Measurements from ENCODE around the gene AGPS.
"Not testable (repeated sequence)": the region's sequence is repeated elsewhere in the genome, so short reads cannot be mapped to it uniquely, and the experiment has no call there.

Gene AGPS

DNA sequence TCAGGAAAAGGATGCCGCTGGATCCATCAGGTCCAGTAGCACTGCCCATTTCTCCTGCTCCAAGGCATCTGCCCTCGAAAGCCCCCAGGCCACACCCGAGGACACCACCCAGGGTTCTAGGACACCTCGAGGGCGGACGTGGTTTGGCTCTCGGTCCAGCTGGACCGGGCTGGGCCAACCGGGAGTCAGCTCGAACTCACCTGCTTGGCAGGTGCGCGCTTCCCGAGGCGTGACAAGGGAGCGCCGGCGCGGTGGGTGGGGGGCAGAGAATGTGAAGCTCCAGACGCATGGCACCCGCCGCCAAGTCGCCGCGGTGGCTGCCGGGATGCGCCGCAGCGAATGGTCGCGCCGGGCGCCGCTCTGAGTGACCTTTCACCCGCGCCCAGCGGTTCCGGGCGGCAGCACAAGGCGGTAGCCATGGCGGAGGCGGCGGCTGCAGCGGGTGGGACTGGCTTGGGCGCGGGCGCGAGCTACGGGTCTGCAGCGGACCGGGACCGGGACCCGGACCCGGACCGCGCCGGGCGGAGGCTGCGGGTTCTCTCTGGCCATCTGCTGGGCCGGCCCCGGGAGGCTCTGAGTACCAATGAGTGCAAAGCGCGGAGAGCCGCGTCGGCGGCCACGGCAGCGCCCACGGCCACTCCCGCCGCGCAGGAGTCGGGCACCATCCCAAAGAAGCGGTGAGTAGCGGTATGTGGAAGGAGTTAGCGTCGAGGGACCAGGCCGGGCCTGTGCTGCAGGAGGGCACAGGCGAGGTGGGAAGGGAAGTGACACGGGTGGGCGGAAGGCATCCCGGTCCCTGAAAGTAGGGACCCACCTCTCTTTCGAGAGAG lies at the start of gene AGPS:
Gene AGPS, plus strand, starts transcription at position 401 of the 830 bp plus-strand sequence. Its CDS starts 17 bp downstream, at position 418.
- peak; percentile 33 to 67 (median 43) for DNase-seq

DNA sequence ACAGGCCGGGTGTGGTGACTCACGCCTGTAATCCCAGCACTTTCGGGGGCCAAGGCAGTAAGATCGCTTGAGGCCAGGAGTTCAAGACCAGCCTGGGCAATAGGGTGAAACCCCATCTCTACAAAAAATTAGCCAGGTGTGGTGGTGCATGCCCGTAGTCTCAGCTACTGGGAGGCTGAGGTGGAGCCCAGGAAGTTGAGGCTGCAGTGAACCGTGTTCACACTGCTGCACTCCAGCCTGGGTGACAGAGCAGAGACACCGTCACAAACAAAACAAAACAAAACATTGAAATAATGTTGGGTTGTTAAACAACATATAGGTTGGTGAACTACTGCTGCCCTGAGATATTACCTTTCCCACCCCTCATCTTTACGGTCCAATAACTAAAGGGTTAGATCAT lies 48.8 kb upstream of the AGPS start:
- DNase-seq: no peak

DNA sequence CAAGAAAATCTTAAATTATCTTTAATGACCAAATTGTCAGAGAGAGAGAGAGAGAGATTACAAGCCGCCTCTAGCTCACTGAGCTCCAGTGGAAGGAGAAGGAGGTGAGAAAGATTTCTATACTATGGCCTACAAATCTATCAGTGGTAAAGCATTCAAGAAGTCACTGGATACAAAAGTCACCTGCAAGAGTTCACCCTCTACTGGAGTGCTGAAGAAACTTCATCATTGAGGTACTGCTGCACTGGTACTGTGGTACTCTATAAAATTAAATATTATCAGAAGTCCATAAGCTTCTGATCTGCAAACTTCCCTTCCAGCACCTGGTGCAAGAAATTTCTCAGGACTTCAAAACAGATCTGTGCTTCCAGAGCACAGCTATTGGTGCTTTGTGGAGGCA lies 48.3 kb upstream of the AGPS start:
- no peak for DNase-seq

DNA sequence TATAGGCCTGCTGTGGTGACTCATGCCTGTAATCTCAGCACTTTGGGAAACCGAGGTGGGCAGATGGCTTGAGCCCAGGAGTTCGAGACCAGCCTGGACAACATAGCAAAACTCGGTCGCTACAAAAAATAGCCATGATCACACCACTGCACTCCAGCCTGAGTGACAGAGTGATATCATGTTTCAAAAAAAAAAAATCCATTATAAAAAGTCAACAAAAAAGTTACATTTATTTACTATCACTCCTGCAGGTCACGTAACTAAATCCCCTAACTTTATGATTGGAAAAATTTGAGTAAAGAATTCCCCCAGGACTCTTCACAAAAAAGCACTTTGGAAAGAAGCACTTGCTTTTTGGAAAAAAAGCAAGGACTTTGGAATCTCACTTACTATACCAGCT lies 46.4 kb upstream of the AGPS start:
- DNase-seq: no peak

DNA sequence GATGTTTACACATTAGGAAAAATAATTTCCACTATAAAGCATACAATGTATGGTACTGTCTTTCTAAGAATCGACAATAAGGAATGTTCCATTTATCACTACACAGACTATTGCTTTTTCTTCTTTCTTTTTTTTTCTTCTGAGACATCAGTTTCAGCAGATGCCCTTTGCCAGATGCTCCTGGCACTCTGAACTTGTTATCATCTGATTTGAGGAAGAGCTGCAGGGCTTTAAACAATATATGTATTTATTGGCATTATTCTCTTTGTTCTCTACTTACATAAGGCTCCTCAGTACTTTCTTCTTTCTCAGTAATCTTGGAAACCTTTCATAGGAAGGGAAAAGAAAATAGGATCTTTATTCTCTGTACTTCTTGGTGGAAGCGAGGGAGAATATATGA lies 45.0 kb upstream of the AGPS start:
- no peak for DNase-seq

DNA sequence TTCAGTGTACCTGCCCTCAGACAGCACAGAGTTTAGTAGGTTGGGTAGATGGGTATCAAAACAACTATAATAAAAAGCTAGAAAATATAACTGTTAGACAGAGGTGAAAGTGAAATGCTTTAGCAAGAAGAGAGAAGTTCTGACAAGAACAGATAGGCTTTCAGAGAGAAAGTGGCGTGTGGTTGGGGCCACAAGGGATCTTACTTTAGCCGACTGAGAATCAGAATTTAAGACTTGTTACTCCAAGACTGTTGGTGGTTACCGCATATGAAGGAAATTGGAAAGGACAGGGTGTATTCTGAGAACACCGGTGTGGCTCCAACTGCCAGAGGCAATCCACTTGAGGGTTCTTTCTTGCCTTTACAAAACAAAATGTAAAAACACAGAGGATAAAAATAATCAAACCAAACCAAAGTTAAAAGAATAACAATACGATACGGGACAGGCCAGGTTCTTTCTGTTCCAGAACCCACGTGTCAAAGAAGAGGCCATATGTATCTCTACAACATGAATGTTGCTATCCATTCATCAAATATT lies 44.4 kb upstream of the AGPS start:
- no peak for DNase-seq

DNA sequence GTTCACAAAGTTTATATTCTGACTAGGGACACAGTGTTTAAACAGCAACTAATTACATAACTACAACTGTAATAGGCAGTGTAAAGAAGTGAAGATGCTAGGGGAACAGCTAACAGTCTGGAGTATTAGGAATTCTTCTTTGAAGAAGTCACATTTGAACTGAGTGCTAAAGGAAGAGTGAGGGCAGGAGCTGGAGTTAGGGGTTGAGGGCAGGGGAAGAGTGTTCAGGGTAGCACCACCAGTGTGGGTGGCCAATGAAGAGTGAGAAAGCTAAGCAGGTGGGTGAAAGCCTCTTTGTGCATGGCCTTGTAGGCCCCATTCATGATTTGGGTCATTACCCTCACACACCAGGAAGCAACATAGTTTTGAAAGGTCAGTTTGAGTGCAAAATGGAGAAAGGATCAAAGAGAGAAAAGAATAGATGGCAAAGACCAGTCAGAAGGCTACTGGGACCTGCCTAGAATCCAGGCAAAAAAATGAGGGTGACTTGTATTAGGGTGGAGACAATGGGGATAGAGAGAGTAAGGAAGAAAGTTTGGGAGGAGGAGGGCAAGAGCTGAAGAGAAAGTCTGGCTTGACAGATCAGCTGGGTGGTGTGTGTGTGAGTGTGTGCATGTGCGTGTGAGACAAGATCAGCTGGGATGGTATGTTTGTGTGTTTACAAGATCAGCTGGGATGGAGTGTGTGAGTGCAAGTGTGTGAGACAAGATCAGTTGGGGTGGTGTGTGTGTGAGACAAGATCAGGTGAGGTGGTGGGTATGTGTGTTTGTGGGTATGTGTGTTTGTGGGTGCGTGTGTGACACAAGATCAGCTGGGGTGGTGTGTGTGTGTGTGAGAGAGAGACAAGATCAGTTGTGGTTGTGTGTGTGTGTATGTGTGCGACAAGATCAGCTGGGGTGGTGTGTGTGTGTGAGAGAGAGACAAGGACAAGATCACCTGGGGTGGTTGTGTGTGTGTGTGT lies 43.6 kb upstream of the AGPS start:
- DNase-seq: no peak

DNA sequence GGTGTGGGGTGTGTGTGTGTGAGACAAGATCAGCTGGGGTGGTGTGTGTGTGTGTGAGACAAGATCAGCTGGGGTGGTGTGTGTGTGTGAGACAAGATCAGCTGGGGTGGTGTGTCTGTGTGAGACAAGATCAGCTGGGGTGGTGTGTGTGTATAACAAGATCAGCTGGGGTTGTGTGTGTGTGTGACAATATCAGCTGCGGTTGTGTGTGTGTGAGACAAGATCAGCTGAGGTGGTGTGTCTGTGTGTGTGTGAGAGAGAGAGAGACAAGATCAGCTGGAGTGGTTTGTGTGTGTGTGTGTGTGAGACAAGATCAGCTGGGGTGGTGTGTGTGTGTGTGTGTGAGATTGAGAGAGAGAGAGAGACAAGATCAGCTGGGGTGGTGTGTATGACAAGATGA lies 41.9 kb upstream of the AGPS start:
- not testable (repeated sequence) for DNase-seq

DNA sequence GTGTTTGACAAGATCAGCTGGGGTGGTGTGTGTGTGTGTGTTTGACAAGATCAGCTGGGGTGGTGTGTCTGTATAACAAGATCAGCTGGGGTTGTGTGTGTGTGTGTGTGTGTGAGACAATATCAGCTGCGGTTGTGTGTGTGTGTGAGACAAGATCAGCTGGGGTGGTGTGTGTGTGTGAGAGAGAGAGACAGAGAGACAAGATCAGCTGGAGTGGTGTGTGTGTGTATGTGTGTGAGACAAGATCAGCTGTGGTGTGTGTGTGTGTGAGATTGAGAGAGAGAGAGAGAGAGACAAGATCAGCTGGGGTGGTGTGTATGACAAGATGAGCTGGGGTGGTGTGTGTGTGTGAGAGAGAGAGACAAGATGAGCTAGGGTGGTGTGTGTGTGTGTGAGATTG lies 41.5 kb upstream of the AGPS start:
- not testable (repeated sequence) for DNase-seq

DNA sequence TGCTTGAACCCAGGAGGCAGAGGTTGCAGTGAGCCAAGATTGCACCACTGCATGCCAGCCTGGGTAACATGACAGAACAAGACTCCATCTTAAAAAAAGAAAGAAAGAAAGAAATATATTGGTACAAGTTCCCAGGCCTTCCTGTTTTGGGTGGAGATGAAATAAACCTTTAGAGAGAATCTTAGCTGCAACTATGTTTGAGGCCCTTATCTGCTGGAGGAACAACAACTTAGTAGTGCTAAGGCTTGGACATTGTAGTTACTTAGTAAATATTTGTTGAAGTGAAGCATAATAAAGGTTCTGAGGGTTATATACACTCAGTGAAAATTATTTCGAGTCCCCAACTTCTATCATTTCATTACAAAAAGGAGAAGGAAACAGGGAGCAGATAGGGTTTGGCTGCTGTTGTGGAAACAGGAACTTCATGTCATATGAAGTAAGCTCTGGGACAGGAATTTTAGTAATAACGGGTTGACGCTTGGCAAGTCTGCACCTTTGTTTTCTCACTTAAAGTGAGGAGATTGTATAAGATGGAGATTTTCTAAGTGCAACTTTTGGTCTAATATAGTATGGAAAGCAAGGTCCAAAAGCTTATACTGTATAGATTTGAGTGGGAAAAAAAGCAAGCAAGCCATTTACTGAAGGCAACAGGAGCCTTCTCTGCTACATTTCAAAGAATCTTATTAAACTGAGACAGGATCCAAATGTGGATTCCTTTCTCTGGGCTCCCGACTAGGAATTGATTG lies 40.0 kb upstream of the AGPS start:
- DNase-seq: no peak

DNA sequence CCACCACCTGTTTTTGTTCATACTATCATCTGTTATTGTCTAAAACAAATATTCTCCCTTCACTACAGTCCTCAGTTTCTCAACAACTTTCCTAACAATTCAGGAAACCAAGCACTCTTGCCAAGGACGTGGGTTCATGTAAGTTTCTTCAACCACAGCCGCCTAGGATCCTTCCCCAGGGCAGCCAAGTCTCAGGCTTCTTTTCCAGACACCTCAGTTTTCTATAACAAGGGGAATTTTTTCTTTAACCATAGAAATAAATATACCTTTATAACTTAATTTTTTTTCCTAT lies 39.4 kb upstream of the AGPS start:
- DNase-seq: no peak

DNA sequence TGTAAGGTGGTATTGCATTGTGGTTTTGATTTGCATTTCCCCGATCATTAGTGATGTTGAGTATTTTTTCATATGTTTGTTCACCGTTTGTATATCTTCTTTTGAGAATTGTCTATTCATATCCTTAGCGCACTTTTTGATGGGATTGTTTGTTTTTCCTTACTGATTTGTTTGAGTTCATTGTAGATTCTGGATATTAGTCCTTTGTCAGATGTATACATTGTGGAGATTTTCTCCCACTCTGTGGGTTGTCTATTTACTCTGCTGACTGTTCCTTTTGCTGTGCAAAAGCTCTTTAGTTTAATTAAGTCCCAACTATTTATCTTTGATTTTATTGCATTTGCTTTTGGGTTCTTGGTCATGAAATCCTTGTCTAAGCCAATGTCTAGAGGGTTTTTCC lies 38.0 kb upstream of the AGPS start:
- DNase-seq: not testable (repeated sequence)

DNA sequence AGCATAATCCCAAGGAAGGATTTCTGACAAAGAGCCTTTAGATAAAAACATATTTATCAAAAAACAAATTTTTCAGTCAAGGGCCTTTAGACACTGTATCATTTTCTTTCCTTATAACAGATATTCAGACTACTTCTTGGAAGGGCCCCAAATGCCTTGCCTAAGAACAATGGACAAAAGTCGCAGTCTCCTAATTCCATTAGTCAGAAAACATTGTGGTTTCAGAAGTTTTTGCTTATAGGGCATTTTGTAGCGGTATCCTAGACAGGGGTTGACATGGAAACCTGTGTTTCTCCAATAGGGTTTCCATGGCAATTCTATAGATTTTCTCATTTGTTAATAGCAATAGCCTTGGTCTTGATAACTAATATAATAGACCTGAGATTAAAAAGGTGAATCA lies 36.7 kb upstream of the AGPS start:
- DNase-seq: no peak

DNA sequence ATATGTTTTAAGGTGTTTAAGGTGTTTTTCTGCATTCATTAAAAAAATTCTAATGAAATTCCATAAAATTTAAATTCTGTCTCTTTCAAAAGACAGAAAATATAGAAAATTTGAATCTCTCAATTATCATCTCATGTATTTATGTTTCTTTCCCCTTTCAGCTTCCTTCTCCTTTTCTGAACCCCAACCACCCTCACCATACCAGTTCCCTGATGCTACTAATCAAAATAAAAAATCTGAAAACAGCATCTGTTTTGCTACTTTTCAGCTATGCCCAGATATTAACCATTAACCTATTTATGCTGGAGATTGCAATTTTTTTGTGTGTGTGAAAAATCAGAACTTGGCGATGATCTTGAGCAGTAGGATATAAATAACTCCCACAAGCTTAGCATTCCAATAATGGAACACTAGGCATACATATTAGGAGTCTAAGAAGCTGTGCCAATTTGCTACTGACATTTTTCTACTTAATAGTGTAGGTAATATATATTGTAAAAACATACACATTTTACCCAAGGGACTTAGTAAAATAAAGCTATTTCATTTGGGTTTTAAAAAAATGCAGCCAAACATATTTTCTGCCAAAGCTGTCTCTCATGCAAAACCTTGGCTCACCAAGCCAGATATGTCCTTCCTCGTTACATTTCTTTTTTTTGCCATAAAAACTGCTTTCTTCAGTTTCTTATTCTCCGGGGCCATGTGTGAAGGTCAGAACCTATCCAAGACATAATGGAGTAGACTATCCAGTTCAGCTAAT lies 32.6 kb upstream of the AGPS start:
- no peak for DNase-seq

DNA sequence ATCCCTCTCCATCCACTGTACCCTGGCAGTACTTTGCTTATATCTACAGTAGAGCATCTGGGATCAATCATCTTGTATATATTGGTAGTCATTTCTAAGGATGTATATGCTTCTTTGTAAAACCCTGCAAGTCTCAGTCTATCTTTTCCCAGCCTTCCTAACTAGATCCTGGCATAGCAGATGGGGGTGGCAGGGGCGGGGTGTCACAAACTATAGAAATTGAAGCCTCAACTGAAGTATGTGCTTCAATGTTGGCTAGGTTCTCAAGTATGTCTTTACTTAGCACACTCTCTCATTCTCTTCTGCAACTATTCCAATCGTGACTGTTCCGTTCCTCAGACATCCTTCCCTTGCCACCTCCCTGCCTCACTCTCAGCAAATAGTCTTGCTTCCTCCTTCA lies 30.1 kb upstream of the AGPS start:
- DNase-seq: no peak

DNA sequence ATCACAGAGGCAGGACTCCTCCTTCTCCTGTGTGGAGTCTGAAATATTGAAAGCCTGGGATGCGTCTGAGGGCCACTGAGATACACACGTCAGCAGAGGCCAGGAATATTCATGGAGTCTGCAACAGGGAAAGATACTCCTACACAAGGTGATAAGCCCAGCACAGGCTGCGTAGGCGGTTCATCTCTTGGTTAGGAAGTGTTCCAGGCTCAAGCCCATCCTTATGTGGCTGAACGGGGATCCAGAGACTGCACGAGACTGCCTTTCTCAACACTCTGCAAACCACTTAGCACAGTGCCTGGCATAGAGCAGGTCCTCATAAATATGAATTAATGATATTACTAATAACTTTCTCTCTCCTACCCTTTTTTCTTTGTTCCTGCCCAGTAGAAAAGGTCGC lies 29.2 kb upstream of the AGPS start:
- no peak for DNase-seq

DNA sequence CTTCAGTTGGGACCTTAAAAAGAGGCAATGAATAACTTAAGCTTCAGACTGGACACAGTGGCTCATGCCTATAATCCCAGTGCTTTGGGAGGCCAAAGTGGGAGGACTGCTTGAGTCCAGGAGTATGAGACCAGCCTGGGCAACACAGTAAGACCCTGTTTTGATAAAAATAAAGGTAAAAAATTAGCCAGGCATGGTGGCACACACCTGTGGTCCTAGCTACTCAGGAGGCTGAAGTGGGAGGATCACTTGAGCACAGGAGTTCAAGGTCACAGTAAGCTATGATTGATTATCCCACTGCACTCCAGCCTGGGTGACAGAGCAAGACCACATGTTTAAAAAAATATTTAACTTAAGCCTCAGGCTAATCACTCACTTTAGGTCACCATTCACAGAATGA lies 26.8 kb upstream of the AGPS start:
- DNase-seq: not testable (repeated sequence)

DNA sequence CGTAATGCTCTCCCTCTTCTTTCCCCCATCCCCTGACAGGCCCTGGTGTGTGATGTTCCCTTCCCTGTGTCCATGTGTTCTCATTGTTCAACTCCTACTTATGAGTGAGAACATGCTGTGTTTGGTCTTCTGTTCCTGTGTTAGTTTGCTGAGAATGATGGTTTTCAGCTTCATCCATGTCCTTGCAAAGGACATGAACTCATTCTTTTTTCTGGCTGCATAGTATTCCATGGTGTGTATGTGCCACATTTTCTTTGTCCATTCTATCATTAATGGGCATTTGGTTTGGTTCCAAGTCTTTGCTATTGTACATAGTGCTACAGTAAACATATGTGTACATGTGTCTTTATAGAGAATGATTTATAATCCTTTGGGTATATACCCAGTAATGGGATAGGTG lies 24.6 kb upstream of the AGPS start:
- not testable (repeated sequence) for DNase-seq

DNA sequence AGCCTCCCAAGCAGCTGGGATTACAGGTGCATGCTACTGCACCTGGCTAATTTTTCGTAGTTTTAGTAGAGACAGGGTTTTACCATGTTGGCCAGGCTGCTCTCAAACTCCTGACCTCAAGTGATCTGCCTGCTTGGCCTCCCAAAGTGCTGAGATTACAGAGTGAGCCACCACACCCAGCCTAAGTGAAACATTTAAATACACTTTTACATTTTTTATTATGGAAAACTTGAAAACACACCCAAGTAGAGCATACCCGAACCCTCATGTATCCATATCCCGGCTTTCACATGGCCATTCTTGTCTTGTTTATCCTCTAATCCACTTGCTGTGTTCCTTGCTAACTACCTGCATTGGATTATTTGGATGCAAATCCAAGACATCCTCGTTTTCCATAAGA lies 13.2 kb upstream of the AGPS start:
- no peak for DNase-seq

DNA sequence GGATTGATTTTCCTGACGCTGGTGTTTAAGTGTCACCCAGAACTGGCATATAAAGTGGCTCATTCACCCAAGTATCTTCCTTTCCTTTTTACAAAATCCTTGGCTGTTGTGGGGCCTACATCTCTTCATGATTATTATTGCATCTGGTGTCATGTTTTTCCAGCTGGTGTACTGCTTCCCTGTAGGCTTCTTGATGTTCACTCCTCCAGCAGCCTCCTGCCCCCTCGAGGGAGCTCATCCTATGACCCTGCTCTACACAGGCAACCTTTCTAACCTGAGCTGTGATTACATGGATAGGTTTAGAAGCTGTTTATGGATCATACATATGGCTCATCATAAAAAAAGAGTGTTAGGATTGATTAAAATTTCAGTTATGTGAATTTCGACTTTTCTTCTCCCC lies 12.4 kb upstream of the AGPS start:
- no peak for DNase-seq

DNA sequence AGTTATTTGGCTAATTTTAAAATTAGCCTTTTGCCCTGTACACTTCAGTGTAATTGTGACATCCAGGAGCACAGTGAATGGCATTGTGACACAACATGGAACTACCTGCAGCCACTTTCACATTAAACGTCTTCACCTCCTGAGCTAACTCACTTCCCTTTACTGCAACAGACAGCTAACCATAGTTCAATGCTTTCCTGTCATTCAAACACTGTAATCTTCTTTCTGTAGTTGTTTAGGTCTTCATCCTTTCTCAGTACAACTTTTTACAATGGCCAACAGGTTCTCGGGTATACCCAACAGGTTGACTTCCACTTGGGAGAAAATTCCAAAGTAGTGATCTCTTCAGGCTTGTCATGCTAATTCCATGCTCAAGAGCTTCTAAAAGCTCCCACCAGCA lies 8.6 kb upstream of the AGPS start:
- no peak for DNase-seq

DNA sequence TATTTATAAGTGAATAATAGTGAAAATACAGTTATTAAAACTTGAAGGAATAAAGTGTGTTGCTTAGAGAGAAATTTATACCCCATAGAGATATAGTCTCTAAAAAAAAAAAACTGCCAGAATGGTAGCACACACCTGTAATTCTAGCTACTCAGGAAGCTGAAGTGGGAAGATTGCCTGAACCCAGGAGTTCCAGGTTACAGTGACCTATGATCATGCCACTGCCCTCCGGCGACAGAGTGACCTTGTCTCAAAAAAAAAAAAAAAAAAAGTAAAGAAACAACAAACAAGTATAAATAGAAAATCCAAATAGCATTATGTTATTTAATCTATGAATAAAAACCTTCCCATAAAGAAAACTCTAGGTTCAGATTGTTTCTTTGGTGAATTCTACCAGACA lies 7.4 kb upstream of the AGPS start:
- no peak for DNase-seq

Measured in activated naive CD4-positive, alpha-beta T cell (primary cell).